GM12874 (cell line): ENCODE measurements around the gene PDE7B.

Experiments
- TF ChIP-seq, protein P1 (sequence below): IDR thresholded peaks from 2 replicates; pipeline ENCODE4 v1.5.1; 2011; ENCODE audit warnings: low read depth, mild to moderate bottlenecking, control low read depth, low read length, moderate library complexity; ENCODE audit not compliant: insufficient read depth

PDE7B gene

DNA sequence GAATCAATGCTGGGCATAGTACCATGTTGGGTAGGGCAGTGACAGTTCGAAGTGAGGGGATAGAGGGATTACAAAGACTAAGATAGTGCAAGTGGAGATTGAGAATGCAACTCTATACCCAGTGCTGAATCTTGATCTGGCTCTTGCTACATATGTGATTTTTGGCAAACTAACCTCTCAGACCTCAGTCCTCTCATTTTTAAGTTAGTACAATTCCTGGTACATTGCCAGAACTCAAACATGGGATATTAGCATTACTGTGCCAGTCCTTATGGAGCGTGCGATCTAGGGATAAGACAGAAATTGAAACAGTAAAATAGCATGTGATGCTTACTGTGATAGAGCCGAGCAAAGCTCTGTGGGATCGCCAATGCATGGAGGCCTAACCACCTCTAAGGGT lies 210.2 kb downstream of the PDE7B start:
- TF ChIP-seq, protein P1, sequence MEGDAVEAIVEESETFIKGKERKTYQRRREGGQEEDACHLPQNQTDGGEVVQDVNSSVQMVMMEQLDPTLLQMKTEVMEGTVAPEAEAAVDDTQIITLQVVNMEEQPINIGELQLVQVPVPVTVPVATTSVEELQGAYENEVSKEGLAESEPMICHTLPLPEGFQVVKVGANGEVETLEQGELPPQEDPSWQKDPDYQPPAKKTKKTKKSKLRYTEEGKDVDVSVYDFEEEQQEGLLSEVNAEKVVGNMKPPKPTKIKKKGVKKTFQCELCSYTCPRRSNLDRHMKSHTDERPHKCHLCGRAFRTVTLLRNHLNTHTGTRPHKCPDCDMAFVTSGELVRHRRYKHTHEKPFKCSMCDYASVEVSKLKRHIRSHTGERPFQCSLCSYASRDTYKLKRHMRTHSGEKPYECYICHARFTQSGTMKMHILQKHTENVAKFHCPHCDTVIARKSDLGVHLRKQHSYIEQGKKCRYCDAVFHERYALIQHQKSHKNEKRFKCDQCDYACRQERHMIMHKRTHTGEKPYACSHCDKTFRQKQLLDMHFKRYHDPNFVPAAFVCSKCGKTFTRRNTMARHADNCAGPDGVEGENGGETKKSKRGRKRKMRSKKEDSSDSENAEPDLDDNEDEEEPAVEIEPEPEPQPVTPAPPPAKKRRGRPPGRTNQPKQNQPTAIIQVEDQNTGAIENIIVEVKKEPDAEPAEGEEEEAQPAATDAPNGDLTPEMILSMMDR, result no peak

DNA sequence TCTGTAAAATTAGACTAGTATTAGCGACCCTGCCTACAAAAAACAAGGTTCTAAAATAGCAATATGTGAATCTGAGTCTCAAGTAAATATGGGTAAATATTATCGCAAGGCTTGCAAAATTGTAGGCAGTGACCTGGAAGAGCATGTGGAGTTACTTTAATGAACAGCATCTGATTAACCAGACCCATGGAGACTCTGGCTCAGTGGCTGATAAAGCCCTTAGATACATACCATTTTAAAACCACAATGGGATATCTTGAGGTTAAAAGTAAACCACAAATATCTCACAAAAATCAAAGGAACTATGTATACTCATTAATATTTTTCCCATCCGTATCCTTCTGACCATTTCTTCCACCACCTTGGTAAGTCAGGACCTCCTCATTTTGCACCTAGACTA lies 211.6 kb downstream of the PDE7B start:
- TF ChIP-seq, protein P1, result no peak

DNA sequence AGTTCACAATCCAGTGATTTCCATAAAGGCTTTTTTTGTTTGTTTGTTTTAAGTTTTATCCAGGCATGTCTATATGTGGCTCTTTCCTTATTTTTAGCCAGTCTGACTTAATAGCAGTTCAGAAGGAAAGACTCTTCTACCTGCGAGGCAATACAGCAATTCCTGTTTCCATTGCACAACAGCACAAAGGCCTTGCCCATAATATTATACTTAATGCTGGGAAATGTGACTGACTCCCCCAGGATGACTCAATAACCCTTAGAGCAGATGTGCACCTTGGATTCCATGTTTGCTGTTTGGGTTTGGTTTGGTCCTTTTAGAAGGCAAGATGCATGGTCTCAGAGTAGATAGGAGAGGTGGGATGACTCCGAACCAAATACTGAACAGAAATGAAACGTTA lies 214.5 kb downstream of the PDE7B start:
- TF ChIP-seq, protein P1, result no peak

DNA sequence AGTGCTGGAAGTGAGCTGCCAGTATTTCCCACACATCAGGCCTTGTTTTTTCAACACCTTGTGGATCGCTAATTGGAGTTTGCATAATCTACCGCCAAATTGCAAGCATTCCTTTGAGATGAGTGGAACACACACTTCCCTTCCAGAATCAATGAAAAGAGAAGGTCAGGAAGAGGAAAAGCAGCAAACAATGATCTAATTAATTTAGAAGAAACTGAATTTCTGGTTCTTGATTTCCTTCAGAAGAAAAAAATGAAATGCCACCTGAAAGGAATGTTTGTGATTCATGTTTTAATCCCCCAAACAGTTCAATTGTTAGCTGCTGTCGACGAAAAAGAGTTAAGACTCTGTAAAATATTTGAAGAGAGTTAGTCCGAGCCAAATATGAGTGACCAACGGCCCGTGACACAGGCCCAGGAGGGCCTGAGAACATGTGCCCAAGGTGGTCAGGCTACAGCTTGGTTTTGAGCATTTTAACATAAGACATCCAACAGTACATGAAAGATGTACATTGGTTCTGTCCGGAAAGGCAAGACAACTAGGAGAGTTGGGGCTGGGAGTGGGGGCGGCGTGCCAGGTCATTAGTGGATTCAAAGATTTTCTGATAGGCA lies 216.3 kb downstream of the PDE7B start:
- TF ChIP-seq, protein P1, result no peak

DNA sequence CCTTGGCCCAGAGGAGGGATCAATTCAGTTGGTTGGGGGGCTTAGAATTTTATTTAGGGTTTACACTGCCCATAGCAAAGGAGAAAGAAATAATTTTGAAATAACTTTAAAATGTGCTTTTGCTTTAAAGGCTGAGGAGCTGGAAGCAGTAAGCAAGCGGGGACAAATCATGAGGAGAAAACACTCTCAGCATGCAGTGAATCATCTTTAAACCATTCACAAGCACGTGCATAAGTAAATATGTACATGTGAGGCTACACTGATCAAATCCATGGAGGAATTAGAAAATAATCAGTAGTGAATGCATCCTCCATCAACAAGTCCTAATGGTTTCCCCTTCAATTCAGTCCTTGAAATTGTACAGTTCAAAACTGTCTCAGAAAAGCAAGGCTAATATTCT lies 217.6 kb downstream of the PDE7B start:
- TF ChIP-seq, protein P1, result no peak

DNA sequence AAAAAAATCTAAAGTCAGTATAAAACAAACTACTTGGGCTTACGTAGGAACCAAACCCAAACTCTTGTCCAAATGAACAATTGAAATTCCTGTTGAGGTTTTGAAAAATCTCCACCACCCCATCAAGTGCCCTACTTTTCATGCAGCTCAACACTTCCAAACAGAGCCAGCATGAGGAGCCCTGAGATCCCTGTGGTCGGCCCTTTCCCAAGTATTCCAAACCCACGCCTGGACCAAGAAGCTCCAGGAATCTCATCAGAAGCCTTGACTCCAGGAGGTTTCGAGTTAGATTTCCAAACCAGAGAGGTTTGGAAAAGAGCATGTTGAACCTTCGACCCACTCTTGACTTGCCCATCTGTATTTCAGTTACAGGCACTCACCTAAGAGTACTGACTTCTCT lies 219.3 kb downstream of the PDE7B start:
- TF ChIP-seq, protein P1, result no peak

DNA sequence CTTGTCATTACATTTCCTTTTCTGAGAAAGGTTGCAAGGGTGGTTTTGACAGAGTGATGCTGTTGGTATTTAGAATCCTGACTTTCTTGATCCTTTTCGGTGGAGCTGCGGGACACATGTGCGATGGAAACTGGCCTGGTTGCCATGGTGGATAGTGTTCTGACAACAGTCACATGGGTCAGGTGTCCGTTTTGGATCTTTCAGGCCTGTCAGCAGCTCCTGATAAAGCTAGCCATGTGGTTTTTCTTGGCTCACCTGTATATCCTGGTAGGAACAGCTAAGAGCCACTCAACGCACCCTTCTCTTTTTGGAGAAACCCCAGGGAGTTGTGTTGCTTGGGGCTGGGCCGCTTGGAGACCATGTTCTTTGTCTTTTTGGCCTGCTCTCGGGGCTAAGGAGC lies 221.2 kb downstream of the PDE7B start:
- TF ChIP-seq, protein P1, result no peak
